GOT3 (cell line): ENCODE results near the gene PIPOX.

Experiments used
- DNase-seq: peaks from one replicate; lab custom pipeline; 2025; ENCODE audit warnings: mixed read lengths; lab: John Stamatoyannopoulos, UW

Gene PIPOX

GRCh38 chr17:29048440-29049368, 5.8 kb downstream of the PIPOX start:
- no peak for DNase-seq

- no peak for DNase-seq
Observed at GRCh38 chr17:29049541-29050145, 6.7 kb downstream of the PIPOX start.

- DNase-seq: no peak
Observed at GRCh38 chr17:29050176-29050575, 7.2 kb downstream of the PIPOX start.

- DNase-seq: no peak
Observed at GRCh38 chr17:29051194-29051593, 8.3 kb downstream of the PIPOX start.

GRCh38 chr17:29051731-29052130, 8.8 kb downstream of the PIPOX start:
- DNase-seq: no peak

GRCh38 chr17:29054835-29055234, 11.9 kb downstream of the PIPOX start:
- DNase-seq: no peak

GRCh38 chr17:29057361-29057760, 14.4 kb downstream of the PIPOX start:
- DNase-seq: no peak

GRCh38 chr17:29058391-29058790, 15.4 kb downstream of the PIPOX start:
- DNase-seq: no peak

- DNase-seq: no peak
Observed at GRCh38 chr17:29059281-29059680, 16.3 kb downstream of the PIPOX start.

- no peak for DNase-seq
Observed at GRCh38 chr17:29060475-29060874, 17.5 kb downstream of the PIPOX start.

- no peak for DNase-seq
Observed at GRCh38 chr17:29061036-29061435, 18.1 kb downstream of the PIPOX start.

- no peak for DNase-seq
Observed at GRCh38 chr17:29062215-29062614, 19.3 kb downstream of the PIPOX start.

- DNase-seq: no peak
Observed at GRCh38 chr17:29063992-29064391, 21.1 kb downstream of the PIPOX start.

GRCh38 chr17:29066047-29066446, 23.1 kb downstream of the PIPOX start:
- DNase-seq: no peak

GRCh38 chr17:29066606-29067005, 23.7 kb downstream of the PIPOX start:
- DNase-seq: no peak

GRCh38 chr17:29068818-29069217, 25.9 kb downstream of the PIPOX start:
- DNase-seq: no peak

GRCh38 chr17:29069526-29070041, 26.6 kb downstream of the PIPOX start:
- DNase-seq: no peak

- no peak for DNase-seq
Observed at GRCh38 chr17:29070308-29070707, 27.4 kb downstream of the PIPOX start.

- DNase-seq: no peak
Observed at GRCh38 chr17:29070781-29071180, 27.8 kb downstream of the PIPOX start.

GRCh38 chr17:29071303-29071702, 28.4 kb downstream of the PIPOX start:
- DNase-seq: no peak

GRCh38 chr17:29073045-29073444, 30.1 kb downstream of the PIPOX start:
- DNase-seq: no peak

- DNase-seq: no peak
Observed at GRCh38 chr17:29073520-29073919, 30.6 kb downstream of the PIPOX start.

GRCh38 chr17:29074488-29074887, 31.5 kb downstream of the PIPOX start:
- no peak for DNase-seq
